Neural crest cell (in vitro differentiated cells): ENCODE data around the gene PDGFD. TPM values are rescaled to one million over a fixed set of nuclear protein-coding genes. Genes with fewer than 3 reads are reported as not detected.

ENCODE experiments used
- DNase-seq: peaks from one replicate; pipeline ENCODE4 v3.0.0; 2021; ENCODE audit warnings: low read depth, mixed read lengths, low spot score
- H3K27ac Mint-ChIP-seq: one replicate; pipeline ENCODE4 v1.8.0; 2021; ENCODE audit warnings: mild to moderate bottlenecking, mixed read lengths; ENCODE audit not compliant: unreplicated experiment
- H3K27me3 Mint-ChIP-seq: 2 replicates; pipeline ENCODE4 v1.8.0; 2021; ENCODE audit warnings: low read depth, mild to moderate bottlenecking, mixed read lengths
- H3K36me3 Mint-ChIP-seq: 2 replicates; pipeline ENCODE4 v1.8.0; 2021; ENCODE audit warnings: low read depth, mild to moderate bottlenecking, mixed read lengths
- H3K4me1 Mint-ChIP-seq: 2 replicates; pipeline ENCODE4 v1.8.0; 2021; ENCODE audit warnings: mixed read lengths
- H3K4me3 Mint-ChIP-seq: one replicate; pipeline ENCODE4 v1.8.0; 2021; ENCODE audit warnings: mild to moderate bottlenecking, mixed read lengths
- H3K9me3 Mint-ChIP-seq: 2 replicates; pipeline ENCODE4 v1.8.0; 2021; ENCODE audit warnings: mixed read lengths
- total RNA-seq: library from RNA; stranded (reverse); gene quantifications from 2 replicates; pipeline ENCODE4 v1.2.1, GENCODE V29; 2021
- TF ChIP-seq, protein P1 (sequence below): fragments of 200-600 bp; sonication (generic); conservative IDR thresholded peaks from 2 replicates; pipeline ENCODE4 v1.5.0; 2021; ENCODE audit warnings: antibody characterized with exemption, mild to moderate bottlenecking

The PDGFD gene
- total RNA-seq, 1 donor from 2014 or later = 3.4 TPM

GRCh38 chr11:103985041-103985440 lies 178.9 kb downstream of the PDGFD start:
- no peak overlapping the region for H3K27ac Mint-ChIP-seq
- peaks cover 4% of the 10 kb centered on the region for H3K4me1 Mint-ChIP-seq
- no peaks in the 10 kb centered on the region for H3K27me3 Mint-ChIP-seq
- TF ChIP-seq, protein P1, sequence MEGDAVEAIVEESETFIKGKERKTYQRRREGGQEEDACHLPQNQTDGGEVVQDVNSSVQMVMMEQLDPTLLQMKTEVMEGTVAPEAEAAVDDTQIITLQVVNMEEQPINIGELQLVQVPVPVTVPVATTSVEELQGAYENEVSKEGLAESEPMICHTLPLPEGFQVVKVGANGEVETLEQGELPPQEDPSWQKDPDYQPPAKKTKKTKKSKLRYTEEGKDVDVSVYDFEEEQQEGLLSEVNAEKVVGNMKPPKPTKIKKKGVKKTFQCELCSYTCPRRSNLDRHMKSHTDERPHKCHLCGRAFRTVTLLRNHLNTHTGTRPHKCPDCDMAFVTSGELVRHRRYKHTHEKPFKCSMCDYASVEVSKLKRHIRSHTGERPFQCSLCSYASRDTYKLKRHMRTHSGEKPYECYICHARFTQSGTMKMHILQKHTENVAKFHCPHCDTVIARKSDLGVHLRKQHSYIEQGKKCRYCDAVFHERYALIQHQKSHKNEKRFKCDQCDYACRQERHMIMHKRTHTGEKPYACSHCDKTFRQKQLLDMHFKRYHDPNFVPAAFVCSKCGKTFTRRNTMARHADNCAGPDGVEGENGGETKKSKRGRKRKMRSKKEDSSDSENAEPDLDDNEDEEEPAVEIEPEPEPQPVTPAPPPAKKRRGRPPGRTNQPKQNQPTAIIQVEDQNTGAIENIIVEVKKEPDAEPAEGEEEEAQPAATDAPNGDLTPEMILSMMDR = no peak
- no peak overlapping the region for H3K4me3 Mint-ChIP-seq
- no peaks in the 10 kb centered on the region for H3K36me3 Mint-ChIP-seq
- peaks cover 2% of the 10 kb centered on the region for H3K9me3 Mint-ChIP-seq
- DNase-seq = no peak

DNA sequence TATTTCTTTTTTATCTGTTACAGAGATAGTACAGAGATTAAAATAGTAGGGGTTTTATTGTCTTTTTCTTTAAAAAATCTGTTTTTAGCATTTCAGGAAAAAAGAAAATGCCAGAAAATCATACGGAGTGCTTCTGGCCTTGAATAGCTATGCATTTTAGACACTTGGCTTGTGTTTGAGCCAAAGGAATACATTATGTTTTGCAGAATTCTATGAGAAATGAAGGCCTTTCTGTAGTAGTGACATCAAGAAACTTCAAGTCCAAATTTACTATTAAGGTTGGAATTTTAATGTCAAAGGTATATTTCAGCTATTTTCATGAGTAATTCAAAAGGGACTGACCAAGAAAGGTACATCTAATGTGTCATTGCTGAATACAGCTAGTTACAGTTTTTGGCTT lies 183.8 kb downstream of the PDGFD start:
- H3K9me3 Mint-ChIP-seq = peaks cover 4% of the 10 kb centered on the region
- no peaks in the 10 kb centered on the region for H3K36me3 Mint-ChIP-seq
- H3K27me3 Mint-ChIP-seq = no peaks in the 10 kb centered on the region
- H3K4me1 Mint-ChIP-seq = no peaks in the 10 kb centered on the region
- DNase-seq = no peak
- H3K27ac Mint-ChIP-seq = no peak overlapping the region
- H3K4me3 Mint-ChIP-seq = no peak overlapping the region
- TF ChIP-seq, protein P1 = no peak

DNA sequence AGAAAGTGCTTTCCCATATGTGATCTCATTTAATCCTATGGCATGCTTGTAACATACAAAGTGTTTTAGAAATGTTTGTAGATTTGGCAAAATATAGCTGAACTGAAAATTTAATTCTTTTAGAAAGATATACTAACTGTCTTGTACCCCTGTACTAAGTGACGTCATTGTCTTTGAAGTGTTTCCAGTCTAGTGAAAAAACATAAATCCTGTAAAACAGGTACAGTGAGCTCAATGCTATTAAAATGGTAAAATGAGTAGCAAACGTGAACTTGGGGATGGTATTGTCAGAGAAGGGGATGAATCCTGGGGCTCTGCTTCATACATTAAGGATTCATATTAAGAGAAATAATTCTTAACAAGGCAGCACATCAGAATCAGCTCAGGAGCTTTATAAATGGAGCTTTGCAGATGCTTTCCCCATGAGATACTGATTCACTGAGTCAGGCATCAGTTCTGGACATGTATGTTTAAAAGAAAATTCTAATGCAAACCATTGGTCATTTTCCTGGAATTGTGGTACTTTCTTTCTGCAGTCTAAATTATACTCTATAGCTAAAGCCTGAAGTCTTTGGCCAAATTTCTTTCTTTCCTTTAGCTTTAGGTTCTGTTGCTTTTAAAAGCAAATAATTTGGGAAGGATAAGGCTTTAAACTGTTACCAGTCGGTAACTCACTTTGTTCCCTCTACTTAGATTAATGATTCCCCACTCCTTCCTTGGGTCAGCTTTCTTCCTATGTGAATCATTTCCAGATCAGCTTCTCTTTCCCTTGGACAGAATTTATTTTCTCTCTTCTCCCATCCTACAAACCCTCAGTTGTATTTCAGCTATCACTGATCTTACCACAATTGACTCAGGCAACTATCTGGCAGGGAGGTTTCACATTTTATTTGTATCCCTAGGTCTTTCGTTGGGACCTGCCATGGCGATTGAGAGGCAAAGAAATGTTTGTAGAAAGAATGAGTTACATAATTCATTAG lies 185.0 kb downstream of the PDGFD start:
- peaks cover 4% of the 10 kb centered on the region for H3K9me3 Mint-ChIP-seq
- no peaks in the 10 kb centered on the region for H3K27me3 Mint-ChIP-seq
- H3K27ac Mint-ChIP-seq = no peak overlapping the region
- H3K4me1 Mint-ChIP-seq = no peaks in the 10 kb centered on the region
- DNase-seq = no peak
- peaks cover under 1% of the 10 kb centered on the region for H3K36me3 Mint-ChIP-seq
- TF ChIP-seq, protein P1 = no peak
- H3K4me3 Mint-ChIP-seq = no peak overlapping the region

DNA sequence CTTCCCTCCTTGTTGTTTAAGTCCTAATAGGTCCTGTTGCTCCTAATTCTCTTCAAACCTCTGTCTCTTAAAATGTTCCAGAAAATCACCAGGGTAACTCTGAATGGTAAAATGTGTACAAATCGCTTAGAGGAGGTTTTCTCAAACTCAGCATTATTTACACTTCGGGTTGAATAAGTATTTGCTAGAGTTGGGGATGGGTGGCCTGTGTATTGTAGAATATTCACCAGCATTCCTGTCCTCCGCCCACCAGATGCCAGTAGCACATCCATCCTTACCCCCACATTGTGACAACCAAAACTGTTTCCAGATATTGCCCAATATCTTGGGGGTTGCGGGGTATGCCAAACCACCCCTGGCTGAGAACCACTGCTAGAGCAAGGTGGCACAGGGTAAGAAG lies 191.9 kb downstream of the PDGFD start:
- Mint-ChIP-seq H3K4me1 (no peaks in the 10 kb centered on the region), H3K9me3 (peaks cover 7% of the 10 kb centered on the region), H3K27ac (peak overlapping the region; percentile 31), H3K36me3 (peaks cover 3% of the 10 kb centered on the region), H3K27me3 (no peaks in the 10 kb centered on the region), H3K4me3 (no peak overlapping the region)
- TF ChIP-seq, protein P1 = no peak
- no peak for DNase-seq

GRCh38 chr11:103970701-103971249 lies 193.2 kb downstream of the PDGFD start:
- DNase-seq = no peak
- H3K4me1 Mint-ChIP-seq = no peaks in the 10 kb centered on the region
- no peaks in the 10 kb centered on the region for H3K27me3 Mint-ChIP-seq
- H3K9me3 Mint-ChIP-seq = peaks cover 7% of the 10 kb centered on the region
- H3K4me3 Mint-ChIP-seq = no peak overlapping the region
- TF ChIP-seq, protein P1 = no peak
- H3K27ac Mint-ChIP-seq = no peak overlapping the region
- H3K36me3 Mint-ChIP-seq = peaks cover 3% of the 10 kb centered on the region
